ENCODE results near the gene RANBP6.

Gene RANBP6

DNA sequence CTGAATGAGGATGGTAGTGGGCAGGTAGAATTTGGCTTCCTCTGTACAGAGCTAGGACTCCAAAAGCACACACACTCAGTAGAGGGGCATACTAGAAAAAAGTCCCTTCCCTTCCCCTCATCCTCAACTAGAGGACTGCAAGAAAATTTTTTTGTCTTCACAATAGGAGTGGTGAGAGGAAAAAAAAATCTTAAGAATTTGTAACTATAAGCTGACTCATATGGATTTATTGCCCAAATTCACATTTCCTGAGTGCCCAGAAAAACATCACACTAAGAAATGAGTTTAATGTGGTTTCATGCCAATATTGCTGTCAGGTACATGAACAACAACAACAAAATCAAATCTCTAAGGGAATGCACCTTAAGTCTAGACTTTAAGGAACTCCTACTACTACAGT, 43.7 kb downstream of the RANBP6 start:
- H3K9me3 ChIP-seq (ENCODE audit: control insufficient read depth in 2 of 2, low read length in 2 of 2), result no peaks in the 10 kb centered on the region
- H3K4me1 ChIP-seq (ENCODE audit: control insufficient read depth in 2 of 2, insufficient read depth in 2 of 2, low read length in 2 of 2), result no peaks in the 10 kb centered on the region
- no peak overlapping the region for H3K4me3 ChIP-seq (ENCODE audit: low read length in 2 of 2)
- H3K9ac ChIP-seq (ENCODE audit: low read depth in 1 of 2, low read length in 2 of 2), result no peak overlapping the region
- H3K27ac ChIP-seq (ENCODE audit: low read depth in 2 of 2, low read length in 2 of 2), result no peak overlapping the region
- H3K27me3 ChIP-seq (ENCODE audit: control insufficient read depth in 2 of 2, insufficient read depth in 2 of 2, low read length in 2 of 2), result no peaks in the 10 kb centered on the region
- H3K36me3 ChIP-seq (ENCODE audit: control insufficient read depth in 2 of 2, insufficient read depth in 2 of 2, low read length in 2 of 2), result peaks cover 7 to 24% of the 10 kb centered on the region in 2 donors

Measured in mucosa of rectum (tissue), 2 donors.